Choroid plexus epithelial cell (primary cell): Measurements from ENCODE around the gene SERPINA5.

Source experiments
- DNase-seq: peaks from one replicate; pipeline ENCODE4 v3.0.0-alpha.2; 2010; ENCODE audit warnings: low read depth
- H3K4me3 ChIP-seq: 2 replicates; pipeline ENCODE4 v1.5.1; 2011; ENCODE audit warnings: low read depth, mild to moderate bottlenecking, control low read depth, low read length, moderate library complexity
- TF ChIP-seq, protein P1 (sequence below): conservative IDR thresholded peaks from 2 replicates; pipeline ENCODE4 v1.5.1; 2011; ENCODE audit warnings: low read depth, mild to moderate bottlenecking, control low read depth, inconsistent platforms, low read length, moderate library complexity

Gene SERPINA5

DNA sequence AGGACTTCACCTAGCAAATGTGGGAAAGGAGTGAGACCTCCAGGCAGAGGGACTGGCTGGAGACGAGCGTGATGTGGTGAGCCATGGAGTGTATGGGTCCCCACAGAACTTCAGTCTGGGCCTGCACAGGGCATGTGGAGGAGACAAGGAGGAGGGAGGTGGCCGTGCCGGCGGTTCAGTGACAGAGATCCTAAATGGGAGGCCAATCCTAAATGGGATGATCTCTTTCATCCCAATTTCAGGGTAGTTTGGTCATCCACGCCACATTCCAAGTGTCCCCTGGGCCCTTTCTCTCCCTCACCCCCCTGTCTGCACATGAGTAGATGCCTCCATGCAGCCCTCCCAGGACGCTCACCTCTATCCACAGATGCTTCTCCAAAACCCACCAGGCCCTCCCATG is 13.2 kb downstream of the SERPINA5 start:
- TF ChIP-seq, protein P1, sequence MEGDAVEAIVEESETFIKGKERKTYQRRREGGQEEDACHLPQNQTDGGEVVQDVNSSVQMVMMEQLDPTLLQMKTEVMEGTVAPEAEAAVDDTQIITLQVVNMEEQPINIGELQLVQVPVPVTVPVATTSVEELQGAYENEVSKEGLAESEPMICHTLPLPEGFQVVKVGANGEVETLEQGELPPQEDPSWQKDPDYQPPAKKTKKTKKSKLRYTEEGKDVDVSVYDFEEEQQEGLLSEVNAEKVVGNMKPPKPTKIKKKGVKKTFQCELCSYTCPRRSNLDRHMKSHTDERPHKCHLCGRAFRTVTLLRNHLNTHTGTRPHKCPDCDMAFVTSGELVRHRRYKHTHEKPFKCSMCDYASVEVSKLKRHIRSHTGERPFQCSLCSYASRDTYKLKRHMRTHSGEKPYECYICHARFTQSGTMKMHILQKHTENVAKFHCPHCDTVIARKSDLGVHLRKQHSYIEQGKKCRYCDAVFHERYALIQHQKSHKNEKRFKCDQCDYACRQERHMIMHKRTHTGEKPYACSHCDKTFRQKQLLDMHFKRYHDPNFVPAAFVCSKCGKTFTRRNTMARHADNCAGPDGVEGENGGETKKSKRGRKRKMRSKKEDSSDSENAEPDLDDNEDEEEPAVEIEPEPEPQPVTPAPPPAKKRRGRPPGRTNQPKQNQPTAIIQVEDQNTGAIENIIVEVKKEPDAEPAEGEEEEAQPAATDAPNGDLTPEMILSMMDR, result no peak
- no peak overlapping the region for H3K4me3 ChIP-seq
- no peak for DNase-seq

DNA sequence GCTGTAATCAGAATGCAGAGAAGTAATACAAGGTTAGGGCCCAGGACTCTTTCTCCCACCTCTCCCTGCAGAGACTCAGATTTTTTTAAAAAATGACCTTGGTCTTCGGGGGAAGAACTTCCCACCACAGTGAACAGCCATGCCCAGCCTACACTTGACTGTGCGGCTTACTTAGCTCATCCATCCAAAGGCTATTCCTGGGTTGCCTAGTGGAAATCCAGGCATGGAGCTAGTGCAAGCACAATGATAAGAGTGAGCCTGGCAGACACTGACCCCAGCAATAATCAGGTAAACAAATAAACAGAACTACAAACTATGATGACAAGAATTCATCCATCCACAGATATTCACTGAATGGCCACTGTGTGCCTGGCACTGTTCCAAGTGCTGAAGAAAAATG is 14.7 kb downstream of the SERPINA5 start:
- H3K4me3 ChIP-seq, result no peak overlapping the region
- no peak for DNase-seq
- TF ChIP-seq, protein P1, result no peak

DNA sequence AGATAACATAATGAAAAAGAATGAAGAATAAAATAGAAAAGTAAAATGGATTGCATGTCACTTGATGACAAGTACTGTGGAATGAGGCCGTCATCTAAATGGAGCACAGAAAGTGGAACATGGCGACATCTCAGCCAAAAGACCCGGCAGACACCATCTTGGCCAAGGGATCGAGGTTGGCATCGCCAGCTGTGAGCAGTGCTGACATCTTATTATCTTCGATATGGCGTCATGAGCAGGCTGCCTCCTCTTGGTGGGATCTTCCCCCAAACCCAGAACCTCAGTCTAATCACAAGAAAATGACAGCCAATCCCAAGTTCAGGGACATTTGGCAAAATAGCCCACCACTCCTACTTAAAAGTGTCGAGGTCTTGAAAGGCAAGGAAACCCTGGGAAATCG is 15.1 kb downstream of the SERPINA5 start:
- TF ChIP-seq, protein P1, result no peak
- H3K4me3 ChIP-seq, result no peak overlapping the region
- DNase-seq, result no peak

DNA sequence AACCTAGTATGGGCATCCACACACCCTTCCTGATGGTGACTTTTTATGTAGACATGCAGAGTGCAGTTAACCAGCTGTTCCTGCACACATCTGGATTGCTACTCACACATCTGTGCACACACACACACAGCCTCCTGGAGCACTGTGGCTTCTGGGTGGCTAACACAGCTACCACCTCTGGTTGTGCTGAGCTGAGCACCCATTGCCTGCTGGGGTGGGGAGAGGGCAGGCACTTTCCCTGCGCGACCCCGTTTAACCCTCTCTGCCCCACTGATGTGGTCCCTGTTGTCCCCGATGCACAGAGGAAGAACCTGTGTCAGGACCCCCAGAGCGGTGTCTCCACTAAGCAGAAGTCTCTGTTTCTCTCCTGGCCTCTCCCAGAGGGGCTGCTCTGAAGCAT is 16.6 kb downstream of the SERPINA5 start:
- DNase-seq, result no peak
- TF ChIP-seq, protein P1, result no peak
- H3K4me3 ChIP-seq, result no peak overlapping the region

DNA sequence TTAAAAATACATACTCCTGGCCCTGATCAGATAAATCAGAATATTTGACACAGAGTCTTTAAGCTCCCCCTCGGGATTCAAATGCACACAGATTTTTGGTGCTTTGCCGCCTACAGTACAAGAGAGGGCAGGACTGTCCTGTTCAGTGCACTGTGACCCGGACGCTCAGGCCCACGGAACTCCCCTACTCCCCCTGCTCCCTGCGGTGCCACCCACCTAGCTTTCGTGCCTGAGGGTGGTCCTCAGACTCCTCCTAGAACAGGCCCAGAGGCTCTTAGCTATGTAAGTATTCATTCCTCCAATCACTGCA is 17.2 kb downstream of the SERPINA5 start:
- DNase-seq, result no peak
- TF ChIP-seq, protein P1, result no peak
- H3K4me3 ChIP-seq, result no peak overlapping the region

DNA sequence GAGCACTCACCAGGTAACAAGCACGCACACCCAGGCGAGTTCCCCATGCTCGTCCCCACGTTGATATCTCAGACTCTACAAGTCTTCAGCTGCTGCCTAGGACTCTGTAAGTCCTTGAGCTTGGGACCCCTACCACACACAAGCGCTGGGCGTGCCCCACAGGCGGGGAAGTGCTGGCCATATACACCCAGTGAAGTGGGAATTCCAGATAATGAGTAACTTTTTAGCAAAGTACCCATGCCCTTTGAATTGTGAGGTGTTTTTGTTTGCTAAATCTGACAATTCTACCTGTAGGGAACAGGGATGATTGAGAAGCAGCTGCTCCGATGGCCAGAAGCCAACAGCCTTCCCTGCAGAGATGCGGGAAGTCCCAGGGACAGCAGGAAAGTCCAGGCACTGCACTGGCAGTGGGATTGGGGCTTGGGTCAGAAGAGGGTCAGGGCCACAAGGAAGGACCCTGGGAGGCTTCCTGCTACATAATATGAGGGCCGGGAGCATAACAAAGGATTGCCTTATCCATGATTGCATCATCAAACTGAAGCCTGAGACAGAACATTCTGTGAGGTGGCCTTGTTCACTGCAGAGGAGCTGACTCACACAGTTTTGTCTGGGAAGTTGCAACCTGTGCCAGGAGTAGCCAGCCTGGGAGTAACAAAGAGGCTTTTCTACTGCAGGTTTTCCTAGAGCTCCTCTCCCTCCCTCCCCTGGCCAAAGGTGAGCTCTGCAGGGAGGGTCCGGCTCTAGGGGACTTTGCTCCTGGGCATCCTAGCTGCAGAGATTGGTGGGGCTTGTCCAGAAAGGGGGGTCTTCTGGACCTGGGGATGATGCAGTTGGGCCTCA is 17.8 kb downstream of the SERPINA5 start:
- TF ChIP-seq, protein P1, result peak; percentile 37
- no peak overlapping the region for H3K4me3 ChIP-seq
- DNase-seq, result peak; percentile 99

DNA sequence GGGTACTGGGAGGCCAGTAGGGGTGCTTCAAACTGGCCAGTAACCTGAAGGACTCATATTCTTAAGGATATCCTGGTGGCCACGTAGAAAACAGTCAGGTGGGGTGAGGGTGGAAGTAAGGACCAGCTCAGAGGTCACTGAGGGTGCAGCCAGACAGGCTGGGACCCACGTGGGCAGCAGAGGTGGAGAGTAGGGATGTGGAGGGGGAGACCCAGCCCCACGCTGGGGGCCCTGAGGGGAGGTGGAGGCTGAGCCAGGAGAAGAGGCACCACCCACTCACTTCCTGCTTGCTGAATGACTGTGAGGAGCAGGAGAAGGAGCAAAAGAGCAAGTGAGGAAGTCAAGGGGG is 18.4 kb downstream of the SERPINA5 start:
- H3K4me3 ChIP-seq, result no peak overlapping the region
- TF ChIP-seq, protein P1, result no peak
- peak; percentile 43 for DNase-seq
